HCT116 (cell line): ENCODE measurements around the gene RNH1. TPM values are rescaled to one million over a fixed set of nuclear protein-coding genes. Genes with fewer than 3 reads are reported as not detected.

Experiments
- ATAC-seq: fragments of 200-7000 bp; cut with Tn5 transposase; 2 replicates; pipeline ENCODE4 v1.9.1; 2020; ENCODE audit warnings: mild to moderate bottlenecking, moderate library complexity
- BruUV-seq: library from RNA; stranded (reverse); fragments of 400-500 nt; replicated peaks from 2 replicates; lab custom pipeline; 2021; lab: Mats Ljungman, UMichigan
- CTCF ChIA-PET: fragments of 300-600 bp; sonication (Branson Sonifier 250); formaldehyde crosslinking; loops from one replicate; lab custom pipeline; 2021; ENCODE audit warnings: antibody characterized with exemption; lab: Charles Lee
- POLR2A ChIA-PET: fragments of 300-600, 350-600 bp; sonication (Branson Sonifier 250); formaldehyde crosslinking; loops from one replicate; lab custom pipeline; 2021; ENCODE audit warnings: antibody characterized with exemption; lab: Charles Lee
- RAD21 ChIA-PET, 2 experiments: fragments of 300-600 bp; sonication (Branson Sonifier 250); formaldehyde crosslinking; loops; one replicate each; lab custom pipeline; 2023; ENCODE audit warnings: low total read pairs in 2 of 2; ENCODE audit not compliant: uncharacterized antibody in 2 of 2, unreplicated experiment in 2 of 2, low non-redundant PET in 1 of 2; lab: Charles Lee
- DNase-seq: peaks from one replicate; pipeline ENCODE4 v3.0.0-alpha.2; 2010; ENCODE audit warnings: low read depth, low spot score
- H2AFZ ChIP-seq: fragments of 200-600 bp; shearing (Covaris generic), sonication (generic); 2 replicates; pipeline ENCODE4 v1.6.1; 2017; ENCODE audit warnings: low read depth, mixed run types, mixed read lengths, antibody characterized with exemption, low read length; ENCODE audit not compliant: poor library complexity, severe bottlenecking
- H3K27ac ChIP-seq: 2 replicates; pipeline ENCODE4 v1.5.1; 2012; ENCODE audit warnings: low read depth, low read length
- H3K27me3 ChIP-seq: fragments of 200-600 bp; sonication (generic); 2 replicates; pipeline ENCODE4 v1.6.1; 2016; ENCODE audit warnings: mixed run types, low read length, mixed read lengths; ENCODE audit not compliant: insufficient read depth
- H3K36me3 ChIP-seq, 2 experiments: fragments of 200-500 bp in 1 of 2; fragments of 200-600 bp in 1 of 2; sonication (Bioruptor generic) in 1 of 2; sonication (generic) in 1 of 2; 2 replicates each; pipeline versions ENCODE4 v1.5.1 to v1.6.1; 2014 to 2016; ENCODE audit warnings: low read length in 2 of 2, inconsistent platforms in 1 of 2, mixed read lengths in 1 of 2, mixed run types in 1 of 2; ENCODE audit not compliant: insufficient read depth in 2 of 2, control insufficient read depth in 1 of 2
- H3K4me1 ChIP-seq, 2 experiments: fragments of 200-600 bp in 1 of 2; sonication (generic) in 1 of 2; 2 replicates each; pipeline versions ENCODE4 v1.5.1 to v1.6.1; 2012 to 2017; ENCODE audit warnings: low read length in 2 of 2, inconsistent platforms in 1 of 2, mild to moderate bottlenecking in 1 of 2, mixed read lengths in 1 of 2, mixed run types in 1 of 2, moderate library complexity in 1 of 2; ENCODE audit not compliant: insufficient read depth in 2 of 2, control insufficient read depth in 1 of 2
- H3K4me2 ChIP-seq: fragments of 200-600 bp; sonication (generic); 2 replicates; pipeline ENCODE4 v1.6.1; 2017; ENCODE audit warnings: mixed run types, low read length, mixed read lengths
- H3K4me3 ChIP-seq, 2 experiments: fragments of 200-600 bp in 1 of 2; sonication (generic) in 1 of 2; replicated peaks in 1 of 2; 2 replicates each; pipeline ENCODE4 v1.5.1; 2011 to 2016; ENCODE audit warnings: low read length in 2 of 2, control low read depth in 1 of 2, low read depth in 1 of 2, mild to moderate bottlenecking in 1 of 2, mixed read lengths in 1 of 2, mixed run types in 1 of 2
- H3K79me2 ChIP-seq: fragments of 200-600 bp; sonication (generic); 2 replicates; pipeline ENCODE4 v1.6.1; 2017; ENCODE audit warnings: mild to moderate bottlenecking, mixed run types, low read length, moderate library complexity, mixed read lengths; ENCODE audit not compliant: insufficient read depth
- H3K9ac ChIP-seq: fragments of 200-600 bp; sonication (generic); 2 replicates; pipeline ENCODE4 v1.6.1; 2016; ENCODE audit warnings: low read length, mixed read lengths
- H3K9me2 ChIP-seq: fragments of 200-600 bp; sonication (generic), shearing (Covaris generic); 2 replicates; pipeline ENCODE4 v1.6.1; 2017; ENCODE audit warnings: mixed run types, mild to moderate bottlenecking, moderate library complexity; ENCODE audit not compliant: insufficient read depth
- H3K9me3 ChIP-seq, 2 experiments: fragments of 200-500 bp in 1 of 2; fragments of 200-600 bp in 1 of 2; sonication (Bioruptor generic) in 1 of 2; sonication (generic) in 1 of 2; 2 replicates each; pipeline ENCODE4 v1.6.1; 2014 to 2017; ENCODE audit warnings: low read length in 2 of 2, mixed read lengths in 2 of 2, inconsistent platforms in 1 of 2, low read depth in 1 of 2, mild to moderate bottlenecking in 1 of 2, mixed run types in 1 of 2, moderate library complexity in 1 of 2; ENCODE audit not compliant: control insufficient read depth in 1 of 2, insufficient read depth in 1 of 2
- H4K20me1 ChIP-seq: fragments of 200-600 bp; sonication (generic), shearing (Covaris generic); 2 replicates; pipeline ENCODE4 v1.6.1; 2017; ENCODE audit warnings: mixed run types, mild to moderate bottlenecking, moderate library complexity; ENCODE audit not compliant: insufficient read depth
- CEBPB ChIP-seq: IDR thresholded peaks from 2 replicates; pipeline ENCODE4 v1.6.1; 2012; ENCODE audit warnings: low read depth
- ELF1 ChIP-seq: IDR thresholded peaks from 2 replicates; pipeline ENCODE4 v1.6.1; 2012; ENCODE audit warnings: low read depth, borderline replicate concordance
- EZH2 ChIP-seq: fragments of 200-600 bp; sonication (generic); IDR thresholded peaks from 2 replicates; pipeline ENCODE4 v1.6.1; 2017; ENCODE audit warnings: antibody characterized with exemption, mixed run types
- YY1 ChIP-seq: IDR thresholded peaks from 2 replicates; pipeline ENCODE4 v1.6.1; 2011; ENCODE audit warnings: low read length, low read depth, moderate library complexity, mild to moderate bottlenecking; ENCODE audit not compliant: insufficient replicate concordance; ENCODE audit errors: extremely low read depth
- intact Hi-C: fragments of 100-400 bp; cut with micrococcal nuclease; formaldehyde crosslinking; loops from 2 replicates; pipeline ENCODE4 v1.10.0; 2022
- total RNA-seq: library from RNA; stranded (reverse); gene quantifications from one replicate; pipeline ENCODE4 v1.2.1, GENCODE V29; 2021; ENCODE audit not compliant: unreplicated experiment
- TF ChIP-seq, protein P1 (sequence below), 3 experiments: fragments of 200-600 bp in 1 of 3; sonication (generic) in 1 of 3; IDR thresholded peaks in 2 of 3; conservative IDR thresholded peaks in 1 of 3; 2 replicates each; pipeline ENCODE4 v1.5.1; 2012 to 2017; ENCODE audit warnings: low read depth in 2 of 3, low read length in 2 of 3, antibody characterized with exemption in 1 of 3, borderline replicate concordance in 1 of 3, control low read depth in 1 of 3, mild to moderate bottlenecking in 1 of 3, mixed read lengths in 1 of 3, mixed run types in 1 of 3, moderate library complexity in 1 of 3; ENCODE audit not compliant: insufficient read depth in 1 of 3

Gene RNH1
- total RNA-seq, 1 experiment from 2014 or later, result 120 TPM

DNA sequence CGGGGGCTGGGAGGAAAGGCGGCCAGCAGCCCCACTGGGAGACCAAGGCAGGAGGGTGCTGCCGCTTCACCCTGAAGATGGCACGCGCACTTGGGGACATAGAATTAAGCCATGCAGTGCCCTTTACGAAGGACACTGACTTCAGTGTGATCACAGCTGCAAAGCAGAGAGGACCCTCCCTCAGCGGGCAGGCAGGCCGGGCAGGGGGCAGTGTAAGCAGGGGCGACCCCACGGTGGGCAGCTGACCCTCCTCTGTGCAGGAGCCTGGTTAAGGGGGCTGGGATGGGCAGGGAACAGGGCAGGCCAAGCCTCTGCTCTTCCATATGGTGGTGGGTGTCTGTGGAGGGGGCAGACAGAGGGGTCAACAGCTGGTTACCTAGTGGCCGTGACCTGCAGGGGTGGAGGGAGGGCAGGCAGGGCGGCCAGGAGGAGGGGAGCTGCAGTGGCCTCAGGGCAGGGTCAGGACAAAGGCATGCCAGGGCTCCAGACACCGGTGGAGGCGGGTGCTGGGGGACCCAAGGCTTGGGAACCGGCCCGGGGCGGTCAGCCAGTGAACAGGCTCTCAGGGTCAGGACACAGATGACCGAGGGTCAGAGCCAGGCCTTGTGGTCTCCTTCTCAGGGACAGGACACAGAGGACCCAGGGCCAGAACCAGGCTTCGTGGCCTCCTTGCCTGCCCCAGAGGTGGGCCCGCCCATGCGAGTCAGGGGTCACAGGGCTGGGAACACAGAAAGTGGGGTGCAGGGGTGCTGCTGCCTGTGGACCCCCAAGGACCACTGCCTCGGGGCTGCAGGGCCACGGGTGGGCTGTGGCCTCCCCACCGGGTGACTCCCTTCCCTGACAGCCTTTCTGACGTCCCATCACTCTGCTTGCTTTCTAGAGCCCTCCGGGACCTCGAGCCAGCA, 46.3 kb upstream of the RNH1 start:
- BruUV-seq, result no TSS peak
- TF ChIP-seq, protein P1, sequence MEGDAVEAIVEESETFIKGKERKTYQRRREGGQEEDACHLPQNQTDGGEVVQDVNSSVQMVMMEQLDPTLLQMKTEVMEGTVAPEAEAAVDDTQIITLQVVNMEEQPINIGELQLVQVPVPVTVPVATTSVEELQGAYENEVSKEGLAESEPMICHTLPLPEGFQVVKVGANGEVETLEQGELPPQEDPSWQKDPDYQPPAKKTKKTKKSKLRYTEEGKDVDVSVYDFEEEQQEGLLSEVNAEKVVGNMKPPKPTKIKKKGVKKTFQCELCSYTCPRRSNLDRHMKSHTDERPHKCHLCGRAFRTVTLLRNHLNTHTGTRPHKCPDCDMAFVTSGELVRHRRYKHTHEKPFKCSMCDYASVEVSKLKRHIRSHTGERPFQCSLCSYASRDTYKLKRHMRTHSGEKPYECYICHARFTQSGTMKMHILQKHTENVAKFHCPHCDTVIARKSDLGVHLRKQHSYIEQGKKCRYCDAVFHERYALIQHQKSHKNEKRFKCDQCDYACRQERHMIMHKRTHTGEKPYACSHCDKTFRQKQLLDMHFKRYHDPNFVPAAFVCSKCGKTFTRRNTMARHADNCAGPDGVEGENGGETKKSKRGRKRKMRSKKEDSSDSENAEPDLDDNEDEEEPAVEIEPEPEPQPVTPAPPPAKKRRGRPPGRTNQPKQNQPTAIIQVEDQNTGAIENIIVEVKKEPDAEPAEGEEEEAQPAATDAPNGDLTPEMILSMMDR (IDR thresholded peaks at IDR 0.05 in 2 of 3, conservative IDR thresholded peaks at IDR 0.05 in 1 of 3; ENCODE audit: borderline replicate concordance in 1 of 3, insufficient read depth in 1 of 3, low read depth in 2 of 3, low read length in 2 of 3), result no peak
- TF ChIP-seq YY1 (no peak), ELF1 (no peak)
- Histone ChIP-seq H3K9ac (no peak overlapping the region), H3K9me2 (no peaks in the 10 kb centered on the region), H3K27ac (no peak overlapping the region; the same call in 1 of the 2 replicates), H3K27me3 (no peaks in the 10 kb centered on the region), H4K20me1 (no peaks in the 10 kb centered on the region), H3K79me2 (no peaks in the 10 kb centered on the region), H3K4me3 (no peak overlapping the region), H3K4me2 (no peak overlapping the region), H3K9me3 (no peaks in the 10 kb centered on the region), H3K36me3 (no peaks in the 10 kb centered on the region), H2AFZ (no peak overlapping the region), H3K4me1 (peaks cover 5 to 22% of the 10 kb centered on the region in 2 experiments; a peak in 3 of 4 replicates)
- ChIA-PET CTCF (no interaction called here), POLR2A (no interaction called here), RAD21 (no interaction called here)
- intact Hi-C loops, result no loop called here
- DNase-seq, result no peak
- no peak for ATAC-seq

DNA sequence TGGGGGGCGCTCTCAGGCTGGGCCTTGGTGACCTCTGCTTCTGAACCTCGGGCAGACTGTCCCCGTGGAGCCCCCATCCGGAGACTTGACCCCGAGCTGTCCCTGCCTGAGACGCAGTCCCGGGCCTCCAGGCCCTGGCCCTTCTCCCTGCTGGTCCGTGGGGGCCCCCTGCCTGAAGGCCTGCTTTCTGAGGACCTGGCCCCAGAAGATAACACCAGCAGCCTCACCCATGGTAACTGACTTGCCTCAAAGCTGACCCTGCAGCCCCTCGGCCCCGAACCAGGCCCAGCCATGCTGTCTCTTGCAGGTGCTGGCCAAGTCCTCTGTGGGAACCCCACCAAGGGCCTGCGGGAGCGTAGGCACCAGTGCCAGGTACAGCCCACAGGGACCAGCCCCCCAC, 44.6 kb upstream of the RNH1 start:
- H3K9me2 ChIP-seq, result no peaks in the 10 kb centered on the region
- no peak overlapping the region for H3K27ac ChIP-seq
- intact Hi-C loops, result no loop called here
- no peaks in the 10 kb centered on the region for H4K20me1 ChIP-seq
- no peak for ATAC-seq
- ChIA-PET CTCF (no interaction called here), POLR2A (no interaction called here), RAD21 (no interaction called here)
- no peaks in the 10 kb centered on the region for H3K27me3 ChIP-seq
- no peaks in the 10 kb centered on the region for H3K79me2 ChIP-seq
- peaks cover 5 to 22% of the 10 kb centered on the region in 2 experiments; a peak in 3 of 4 replicates for H3K4me1 ChIP-seq
- DNase-seq, result no peak
- BruUV-seq, result no TSS peak
- no peaks in the 10 kb centered on the region for H3K36me3 ChIP-seq
- no peak overlapping the region for H3K4me3 ChIP-seq
- TF ChIP-seq EZH2, result no peak
- TF ChIP-seq CEBPB, result no peak
- no peak for TF ChIP-seq YY1
- H3K9ac ChIP-seq, result no peak overlapping the region
- H3K4me2 ChIP-seq, result no peak overlapping the region
- no peak overlapping the region for H2AFZ ChIP-seq
- no peaks in the 10 kb centered on the region for H3K9me3 ChIP-seq
